GM06990 (cell line): ENCODE measurements around the gene AGO3.

Experiments
- DNase-seq: peaks from one replicate; pipeline ENCODE4 v3.0.0-alpha.2; 2011; ENCODE audit not compliant: insufficient read length; ENCODE audit errors: extremely low read depth
- H3K27me3 ChIP-seq: replicated peaks from 2 replicates; pipeline ENCODE4 v1.6.0; 2011; ENCODE audit warnings: low read length; ENCODE audit not compliant: control insufficient read depth, insufficient read depth
- H3K36me3 ChIP-seq: 2 replicates; pipeline ENCODE4 v1.5.1; 2011; ENCODE audit warnings: low read length; ENCODE audit not compliant: control insufficient read depth, insufficient read depth
- H3K4me3 ChIP-seq: replicated peaks from 2 replicates; pipeline ENCODE4 v1.5.1; 2011; ENCODE audit warnings: low read depth, mild to moderate bottlenecking, control low read depth, low read length
- CTCF ChIP-seq: IDR thresholded peaks from 2 replicates; pipeline ENCODE4 v1.5.1; 2011; ENCODE audit warnings: low read length, control low read depth, mild to moderate bottlenecking, inconsistent platforms; ENCODE audit not compliant: insufficient read depth, poor library complexity, severe bottlenecking

The AGO3 gene

GRCh38 chr1:36098650-36099365 lies 167.9 kb downstream of the AGO3 start:
- Histone ChIP-seq H3K27me3 (no peaks in the 10 kb centered on the region), H3K36me3 (peaks cover 14% of the 10 kb centered on the region), H3K4me3 (no peak overlapping the region)
- no peak for DNase-seq
- no peak for TF ChIP-seq CTCF

GRCh38 chr1:36099681-36100341 lies 168.9 kb downstream of the AGO3 start:
- peak; percentile 75 for DNase-seq
- H3K4me3 ChIP-seq, result peak overlapping the region; percentile 26; the same call in 1 of the 2 replicates
- TF ChIP-seq CTCF, result peak; percentile 85
- peaks cover 6% of the 10 kb centered on the region for H3K36me3 ChIP-seq
- no peaks in the 10 kb centered on the region for H3K27me3 ChIP-seq

- Histone ChIP-seq H3K4me3 (no peak overlapping the region), H3K36me3 (peaks cover 4% of the 10 kb centered on the region; the same call in 1 of the 2 replicates), H3K27me3 (no peaks in the 10 kb centered on the region)
- no peak for TF ChIP-seq CTCF
- no peak for DNase-seq
Observed at GRCh38 chr1:36100376-36100775, 169.5 kb downstream of the AGO3 start.

GRCh38 chr1:36101546-36101945 lies 170.6 kb downstream of the AGO3 start:
- H3K36me3 ChIP-seq, result no peaks in the 10 kb centered on the region; the same call in 1 of the 2 replicates
- DNase-seq, result no peak
- no peak for TF ChIP-seq CTCF
- H3K27me3 ChIP-seq, result no peaks in the 10 kb centered on the region
- no peak overlapping the region for H3K4me3 ChIP-seq

GRCh38 chr1:36106269-36106668 lies 175.4 kb downstream of the AGO3 start:
- no peak for TF ChIP-seq CTCF
- Histone ChIP-seq H3K4me3 (no peak overlapping the region), H3K36me3 (no peaks in the 10 kb centered on the region), H3K27me3 (no peaks in the 10 kb centered on the region)
- DNase-seq, result no peak
